Measurements from ENCODE around the gene APOO. TPM values are rescaled to one million over a fixed set of nuclear protein-coding genes. Genes with fewer than 3 reads are reported as not detected.

Gene APOO
- total RNA-seq, 1 experiment from 2014 or later, result 33.8 TPM

DNA sequence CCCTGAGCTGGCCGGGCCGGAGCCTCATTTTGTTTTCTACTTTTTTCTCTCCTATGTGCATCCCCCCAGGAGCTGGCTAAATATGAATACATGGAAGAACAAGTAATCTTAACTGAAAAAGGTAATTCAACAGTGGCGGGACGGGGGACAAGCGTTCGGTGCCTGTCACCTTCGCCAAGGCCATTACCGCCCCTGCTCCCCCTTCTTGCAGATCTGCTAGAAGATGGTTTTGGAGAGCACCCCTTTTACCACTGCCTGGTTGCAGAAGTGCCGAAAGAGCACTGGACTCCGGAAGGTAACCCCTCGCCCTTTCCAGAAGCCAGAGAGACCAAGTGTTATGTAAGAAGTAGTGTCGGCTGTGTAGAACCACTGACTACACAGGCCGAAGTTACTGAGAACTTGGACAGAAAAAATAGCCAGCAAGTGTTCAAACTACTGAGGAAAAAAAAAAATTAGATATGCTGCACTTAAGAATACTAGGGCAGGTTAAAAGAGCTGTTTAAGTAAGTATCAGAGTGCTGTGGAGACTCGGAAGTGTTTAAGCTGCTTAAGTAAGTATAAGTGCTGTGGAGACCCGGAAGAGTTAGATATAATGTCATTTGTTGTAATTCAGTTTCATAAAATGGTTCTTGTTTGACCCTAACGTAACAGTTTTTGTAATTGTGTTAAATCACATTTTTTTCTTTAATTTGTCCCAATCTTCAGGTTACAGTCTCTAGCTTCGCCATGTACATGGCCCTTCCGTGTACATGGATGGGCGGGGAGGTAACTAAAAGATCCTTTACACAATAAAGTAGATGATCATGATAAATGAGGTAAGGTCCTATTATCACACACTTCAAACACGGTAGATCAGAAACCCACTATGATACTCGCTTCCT, 123.9 kb downstream of the APOO start:
- Histone ChIP-seq H3K4me1 (peaks cover 7% of the 10 kb centered on the region), H3K27ac (no peak overlapping the region), H3K9me3 (replicated peaks) (no peaks in the 10 kb centered on the region), H3K4me3 (peak overlapping the region; percentile 74), H3K36me3 (peaks cover 4% of the 10 kb centered on the region; the same call in 1 of the 2 replicates), H3K27me3 (no peaks in the 10 kb centered on the region)
- peak in 1 of 2 experiments; percentile 11 for DNase-seq

Other genes starting within 250 kb of the APOO start
- gene PRDX4, start 240.4 kb downstream of the APOO start, total RNA-seq (2014; rRNA removed; shearing (Covaris generic)), result 183 and 196 TPM in 2 replicates
- 75.4 and 82.3 TPM in 2 replicates for gene ACOT9, start 164.7 kb downstream of the APOO start, total RNA-seq (2014; rRNA removed; shearing (Covaris generic))
- gene SAT1, start 124.8 kb downstream of the APOO start, total RNA-seq (2014; rRNA removed; shearing (Covaris generic)), result 24.6 and 25.6 TPM in 2 replicates
- 0.13 and 0.71 TPM in 2 replicates for gene CXorf58, start 68 bp upstream of the APOO start, total RNA-seq (2014; rRNA removed; shearing (Covaris generic))
- 25.1 and 27.2 TPM in 2 replicates for gene KLHL15, start 119.2 kb upstream of the APOO start, total RNA-seq (2014; rRNA removed; shearing (Covaris generic))
- 312 and 350 TPM in 2 replicates for gene EIF2S3, start 147.0 kb upstream of the APOO start, total RNA-seq (2014; rRNA removed; shearing (Covaris generic))
- 22.6 and 27.5 TPM in 2 replicates for gene ZFX, start 241.8 kb upstream of the APOO start, total RNA-seq (2014; rRNA removed; shearing (Covaris generic))

Data from SJCRH30 (cell line).